ENCODE measurements around the gene MXD1. TPM values are rescaled to one million over a fixed set of nuclear protein-coding genes. Genes with fewer than 3 reads are reported as not detected.

MXD1 gene
- total and polyA plus RNA-seq, 4 donors, result 1.4 to 8.5 (median 5.8) TPM

- Histone ChIP-seq H3K27me3 (ENCODE audit: control insufficient read depth in 4 of 4, insufficient read depth in 4 of 4, low read length in 3 of 4) (no peaks in the 10 kb centered on the region), H3K27ac (ENCODE audit: low read depth in 1 of 2, low read length in 2 of 2) (no peak overlapping the region), H3K9me3 (ENCODE audit: control insufficient read depth in 4 of 4, low read length in 3 of 4) (no peaks in the 10 kb centered on the region), H3K4me1 (ENCODE audit: control insufficient read depth in 4 of 4, insufficient read depth in 4 of 4, low read length in 3 of 4) (no peaks in the 10 kb centered on the region), H3K4me3 (ENCODE audit: low read depth in 1 of 3, low read length in 3 of 3) (no peak overlapping the region), H3K9ac (ENCODE audit: low read depth in 1 of 2, low read length in 2 of 2) (no peak overlapping the region), H3K36me3 (ENCODE audit: control insufficient read depth in 4 of 4, insufficient read depth in 3 of 4, low read depth in 1 of 4, low read length in 3 of 4) (no peaks in the 10 kb centered on the region)
- 96% methylated on average over 1 of the region's 1 CpG for WGBS
- no peak for DNase-seq (ENCODE audit: low spot score)
- no peak for TF ChIP-seq NR2F2 (IDR thresholded peaks at IDR 0.05)
- TF ChIP-seq SP1 (IDR thresholded peaks at IDR 0.05), result no peak
- TF ChIP-seq REST (IDR thresholded peaks at IDR 0.05), result no peak
- no peak for TF ChIP-seq CTCF (IDR thresholded peaks at IDR 0.05; ENCODE audit: low read depth, low read length, missing input control)
- TF ChIP-seq TAF1 (conservative IDR thresholded peaks at IDR 0.05), result no peak
- no peak for TF ChIP-seq ZBTB33 (IDR thresholded peaks at IDR 0.05)
- no peak for TF ChIP-seq ATF3 (IDR thresholded peaks at IDR 0.05)
- TF ChIP-seq JUND (IDR thresholded peaks at IDR 0.05), result no peak
- TF ChIP-seq YY1 (IDR thresholded peaks at IDR 0.05), result no peak
- TF ChIP-seq RAD21 (IDR thresholded peaks at IDR 0.05), result no peak
- TF ChIP-seq HNF4G (IDR thresholded peaks at IDR 0.05), result no peak
Measured at GRCh38 chr2:69954084-69954483, 39.2 kb downstream of the MXD1 start.

GRCh38 chr2:69955029-69955428, 40.1 kb downstream of the MXD1 start:
- 89% methylated on average over 11 of the region's 11 CpGs for WGBS

More at GRCh38 chr2:69955029-69955428, 40.1 kb downstream of the MXD1 start:
- no peak overlapping the region for H3K27ac ChIP-seq (ENCODE audit: low read depth in 1 of 2, low read length in 2 of 2)
- no peak overlapping the region for H3K9ac ChIP-seq (ENCODE audit: low read depth in 1 of 2, low read length in 2 of 2)
- H3K4me1 ChIP-seq (ENCODE audit: control insufficient read depth in 4 of 4, insufficient read depth in 4 of 4, low read length in 3 of 4), result no peaks in the 10 kb centered on the region
- no peak for TF ChIP-seq RAD21 (IDR thresholded peaks at IDR 0.05)
- TF ChIP-seq NR2F2 (IDR thresholded peaks at IDR 0.05), result no peak
- TF ChIP-seq FOXA2 (IDR thresholded peaks at IDR 0.05), result no peak
- TF ChIP-seq ZBTB33 (IDR thresholded peaks at IDR 0.05), result no peak
- TF ChIP-seq SP1 (IDR thresholded peaks at IDR 0.05), result no peak
- no peak for TF ChIP-seq ATF3 (IDR thresholded peaks at IDR 0.05)
- no peak for TF ChIP-seq GABPA (IDR thresholded peaks at IDR 0.05 in 1 of 2, conservative IDR thresholded peaks at IDR 0.05 in 1 of 2)
- no peak for TF ChIP-seq JUND (IDR thresholded peaks at IDR 0.05)
- TF ChIP-seq FOXA1 (IDR thresholded peaks at IDR 0.05), result no peak
- no peak for TF ChIP-seq CTCF (IDR thresholded peaks at IDR 0.05; ENCODE audit: low read depth, low read length, missing input control)
- no peak for TF ChIP-seq EGR1 (IDR thresholded peaks at IDR 0.05; ENCODE audit: low read depth in 2 of 2)
- no peak for TF ChIP-seq RXRA (IDR thresholded peaks at IDR 0.05)
- no peak overlapping the region for H3K4me3 ChIP-seq (ENCODE audit: low read depth in 1 of 3, low read length in 3 of 3)
- no peaks in the 10 kb centered on the region for H3K9me3 ChIP-seq (ENCODE audit: control insufficient read depth in 4 of 4, low read length in 3 of 4)
- DNase-seq (ENCODE audit: low spot score), result no peak
- no peaks in the 10 kb centered on the region for H3K27me3 ChIP-seq (ENCODE audit: control insufficient read depth in 4 of 4, insufficient read depth in 4 of 4, low read length in 3 of 4)
- H3K36me3 ChIP-seq (ENCODE audit: control insufficient read depth in 4 of 4, insufficient read depth in 3 of 4, low read depth in 1 of 4, low read length in 3 of 4), result no peaks in the 10 kb centered on the region

All from liver (tissue), 9 donors.